RWPE2 (cell line): ENCODE measurements around the gene TMEM270.

Source experiments
- ATAC-seq: fragments of 200-7000 bp; cut with Tn5 transposase; 3 replicates; pipeline ENCODE4 v1.9.1; 2021; ENCODE audit warnings: low read depth
- DNase-seq: peaks from one replicate; pipeline ENCODE4 v3.0.0-alpha.2; 2020; ENCODE audit warnings: low spot score
- H3K27ac ChIP-seq: fragments of 450-650 bp; 2 replicates; pipeline ENCODE4 v1.5.1; 2017; ENCODE audit warnings: mild to moderate bottlenecking; ENCODE audit not compliant: poor library complexity, severe bottlenecking
- H3K27me3 ChIP-seq: fragments of 250-450 bp; sonication (Bioruptor Pico); 2 replicates; pipeline ENCODE4 v1.5.1; 2021; ENCODE audit warnings: mild to moderate bottlenecking, moderate library complexity; ENCODE audit not compliant: insufficient read depth, poor library complexity, severe bottlenecking
- H3K36me3 ChIP-seq: fragments of 250-450 bp; sonication (Bioruptor Pico); 2 replicates; pipeline ENCODE4 v1.5.1; 2020; ENCODE audit warnings: low read depth, mild to moderate bottlenecking, moderate library complexity
- H3K4me1 ChIP-seq: fragments of 250-450 bp; sonication (Bioruptor Pico); 2 replicates; pipeline ENCODE4 v1.5.1; 2021; ENCODE audit warnings: mild to moderate bottlenecking, moderate library complexity; ENCODE audit not compliant: insufficient read depth, poor library complexity, severe bottlenecking
- H3K4me3 ChIP-seq: fragments of 250-450 bp; sonication (Bioruptor Pico); 2 replicates; pipeline ENCODE4 v1.5.1; 2021; ENCODE audit warnings: mild to moderate bottlenecking, moderate library complexity; ENCODE audit not compliant: severe bottlenecking
- H3K9me3 ChIP-seq: fragments of 250-450 bp; sonication (Bioruptor Pico); 2 replicates; pipeline ENCODE4 v1.5.1; 2021; ENCODE audit warnings: mild to moderate bottlenecking, moderate library complexity; ENCODE audit not compliant: severe bottlenecking
- CTCF ChIP-seq: fragments of 450-650 bp; IDR thresholded peaks from one replicate; pipeline ENCODE4 v1.5.1; 2017; ENCODE audit warnings: mild to moderate bottlenecking, moderate library complexity; ENCODE audit not compliant: poor library complexity, severe bottlenecking

The TMEM270 gene

GRCh38 chr7:73892003-73892999 lies 31.3 kb downstream of the TMEM270 start:
- no peaks in the 10 kb centered on the region for H3K36me3 ChIP-seq
- H3K4me1 ChIP-seq: no peaks in the 10 kb centered on the region
- H3K27me3 ChIP-seq: no peaks in the 10 kb centered on the region
- H3K4me3 ChIP-seq: no peak overlapping the region
- H3K27ac ChIP-seq: no peak overlapping the region
- DNase-seq (no peak), ATAC-seq (no peak)
- no peaks in the 10 kb centered on the region for H3K9me3 ChIP-seq
- no peak for TF ChIP-seq CTCF

DNA sequence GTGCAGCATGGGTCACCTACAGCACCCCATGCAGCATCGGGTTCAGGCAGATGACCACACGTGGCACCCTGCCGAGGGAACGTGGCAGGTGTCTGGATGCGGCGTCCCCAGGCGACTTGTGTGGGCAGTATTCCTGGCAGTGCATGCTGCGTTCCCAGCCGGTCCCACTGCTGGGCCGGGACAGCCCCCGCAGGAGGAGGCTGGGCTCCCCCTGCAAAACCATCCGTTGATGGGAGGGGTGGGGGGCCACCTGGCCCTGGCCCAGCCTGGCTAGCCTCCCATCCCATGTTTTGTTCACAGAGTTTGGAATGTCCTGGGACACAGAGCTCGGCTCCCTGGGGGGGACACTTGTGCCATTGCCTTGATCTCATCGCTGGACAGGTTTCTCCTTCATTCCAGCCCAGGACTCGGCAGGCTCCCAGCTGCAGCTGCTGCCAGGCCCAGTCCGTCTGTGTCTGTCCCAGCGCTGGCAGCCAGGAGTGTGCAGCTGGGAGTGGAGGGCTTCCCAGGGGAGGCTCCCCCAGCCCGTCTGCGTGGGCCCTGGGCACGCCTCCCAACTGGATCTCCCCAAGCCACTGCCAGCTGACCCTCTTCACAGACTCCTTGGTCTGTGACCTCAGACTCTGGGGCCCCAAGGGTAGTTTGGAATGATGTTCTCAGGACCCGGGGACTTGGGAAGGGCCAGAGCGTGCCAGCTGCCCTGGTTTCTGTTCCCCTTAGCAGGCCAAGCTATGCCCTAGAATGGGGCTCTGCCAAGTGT lies 32.6 kb downstream of the TMEM270 start:
- Histone ChIP-seq H3K27me3 (no peaks in the 10 kb centered on the region), H3K4me3 (no peak overlapping the region), H3K4me1 (no peaks in the 10 kb centered on the region), H3K36me3 (no peaks in the 10 kb centered on the region), H3K27ac (no peak overlapping the region), H3K9me3 (no peaks in the 10 kb centered on the region)
- DNase-seq (no peak), ATAC-seq (no peak)
- TF ChIP-seq CTCF: no peak

GRCh38 chr7:73894166-73894565 lies 33.2 kb downstream of the TMEM270 start:
- H3K4me1 ChIP-seq: no peaks in the 10 kb centered on the region
- no peak overlapping the region for H3K27ac ChIP-seq

DNA sequence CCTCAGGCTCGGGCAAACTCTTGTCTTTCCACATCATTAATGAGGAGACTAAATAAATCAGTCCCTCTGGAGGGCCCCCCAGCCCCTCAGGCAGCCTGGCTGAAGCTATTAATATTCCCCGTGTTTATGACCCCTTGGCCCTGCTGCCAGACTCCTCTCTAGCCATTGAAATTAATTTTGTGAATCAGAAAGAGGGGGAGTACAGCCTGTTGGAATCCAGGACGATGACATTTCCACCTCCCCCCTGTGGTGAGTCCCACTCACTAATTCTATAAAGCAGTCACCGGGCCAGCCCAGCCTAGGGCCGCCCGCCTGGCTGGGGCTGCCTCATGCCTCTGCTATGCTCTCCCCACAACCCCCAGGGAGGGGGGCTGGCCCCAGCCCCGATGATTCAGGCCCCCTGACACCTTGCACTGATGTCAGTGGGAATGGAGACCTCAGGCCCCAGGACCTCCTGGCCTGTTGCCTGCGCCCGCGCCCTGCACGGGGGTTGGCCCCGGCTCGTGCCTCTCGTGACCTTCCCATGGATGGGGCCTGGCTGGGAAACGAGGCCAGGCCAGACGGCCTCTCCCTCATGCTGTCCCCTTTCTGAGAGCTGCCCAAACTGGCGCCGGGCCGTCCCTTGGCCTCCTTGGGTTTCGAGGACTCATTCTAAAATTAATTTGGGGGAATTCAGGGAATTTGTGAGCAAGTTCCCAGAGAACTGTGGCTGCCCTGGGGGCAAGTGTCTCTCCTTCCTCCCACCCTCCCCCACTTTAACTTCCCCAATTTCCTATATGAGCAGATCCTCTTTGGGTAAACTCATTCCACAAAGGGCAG lies 34.0 kb downstream of the TMEM270 start:
- H3K27ac ChIP-seq: peak overlapping the region; percentile 7
- no peaks in the 10 kb centered on the region for H3K9me3 ChIP-seq
- no peak overlapping the region for H3K4me3 ChIP-seq
- TF ChIP-seq CTCF: no peak
- H3K4me1 ChIP-seq: no peaks in the 10 kb centered on the region
- H3K27me3 ChIP-seq: no peaks in the 10 kb centered on the region
- no peaks in the 10 kb centered on the region for H3K36me3 ChIP-seq
- ATAC-seq (peak; percentile 90), DNase-seq (peak; percentile 71)

More at GRCh38 chr7:73894166-73894565, 33.2 kb downstream of the TMEM270 start:
- TF ChIP-seq CTCF: no peak
- H3K36me3 ChIP-seq: no peaks in the 10 kb centered on the region
- no peak for ATAC-seq
- H3K27me3 ChIP-seq: no peaks in the 10 kb centered on the region
- DNase-seq: no peak
- H3K9me3 ChIP-seq: no peaks in the 10 kb centered on the region
- H3K4me3 ChIP-seq: no peak overlapping the region
